ENCODE data around the gene TGFBRAP1.
A peak's percentile ranks its signal among the peaks of the same experiment; 100 is the strongest.

TGFBRAP1 gene

GRCh38 chr2:105309147-105309545 is 20.4 kb downstream of the TGFBRAP1 start:
- no peak for DNase-seq (ENCODE audit: low read depth)

DNA sequence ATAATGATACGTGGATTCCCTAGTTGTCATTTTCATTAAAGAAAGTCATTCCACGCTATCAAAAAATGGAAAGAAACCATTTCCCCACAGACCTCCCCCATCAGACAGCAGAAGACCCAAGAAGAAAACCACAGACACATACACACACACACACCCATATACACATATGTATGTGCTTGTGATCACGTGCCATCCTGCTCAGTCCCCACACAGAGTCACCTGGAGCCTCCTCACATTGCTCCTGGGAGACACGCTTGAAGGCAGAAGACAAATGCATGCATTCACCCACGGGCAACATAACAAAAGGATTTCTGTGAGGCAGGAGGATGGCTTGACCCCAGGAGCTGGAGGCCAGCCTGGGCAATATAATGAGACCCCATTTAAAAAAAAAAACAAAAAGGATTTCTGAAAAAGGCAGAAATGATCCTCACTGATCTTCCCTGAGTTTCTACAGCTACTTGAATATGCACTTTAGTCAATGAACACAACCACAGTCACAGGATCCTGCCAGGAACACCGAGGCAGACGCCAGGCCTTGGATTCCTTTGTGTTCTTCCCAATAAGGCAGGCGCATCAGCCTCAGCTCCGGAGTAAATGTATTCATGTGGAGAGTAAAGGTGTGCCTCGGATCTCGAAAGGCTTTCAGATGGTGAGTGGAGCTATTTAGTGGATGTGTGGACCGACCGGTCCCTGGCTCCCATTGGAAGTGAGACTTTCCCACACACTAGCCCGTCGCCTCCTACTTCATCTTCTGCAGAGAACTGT is 21.0 kb downstream of the TGFBRAP1 start:
- no peak for DNase-seq (ENCODE audit: low read depth)

DNA sequence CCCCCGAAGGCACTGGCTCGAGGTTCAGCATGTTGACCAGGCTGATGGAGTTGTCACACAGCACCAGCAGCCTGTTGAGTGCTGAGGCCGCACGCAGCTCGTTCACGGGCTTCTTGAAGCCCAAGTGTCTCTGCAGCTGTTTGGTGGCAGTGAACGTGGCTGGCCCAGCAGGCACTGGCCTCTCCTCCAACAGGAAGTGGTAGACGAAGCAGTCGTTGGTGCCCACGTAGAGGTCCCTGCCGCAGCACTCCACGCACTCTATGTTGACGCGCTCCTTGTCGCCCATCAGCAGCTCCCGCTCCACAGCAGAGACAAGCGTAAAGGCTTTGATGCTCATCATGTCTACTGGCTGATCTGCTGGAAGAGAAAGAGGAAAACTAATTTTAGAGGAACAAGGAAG is 21.6 kb downstream of the TGFBRAP1 start:
- DNase-seq (ENCODE audit: low read depth): no peak

DNA sequence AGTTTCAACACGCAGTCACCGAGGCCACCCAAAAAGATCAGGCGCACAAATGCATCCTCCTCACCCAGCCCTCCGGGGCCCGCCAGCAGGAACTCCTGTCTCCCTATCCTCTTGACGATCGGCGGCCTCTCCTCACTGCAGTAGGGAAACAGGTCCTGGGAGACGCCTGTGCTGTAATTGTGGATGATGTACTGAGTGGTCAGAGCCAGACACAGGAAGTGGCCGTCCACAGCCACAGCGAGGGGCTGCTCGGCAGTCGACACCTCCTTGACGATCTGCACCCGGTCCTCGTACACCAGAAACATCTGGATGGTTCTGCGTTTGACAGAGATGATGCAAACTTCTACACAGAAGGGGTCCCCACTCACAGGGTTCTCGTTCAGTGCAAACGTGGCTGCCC is 22.0 kb downstream of the TGFBRAP1 start:
- no peak for DNase-seq (ENCODE audit: low read depth)

GRCh38 chr2:105307146-105307545 is 22.4 kb downstream of the TGFBRAP1 start:
- DNase-seq (ENCODE audit: low read depth): no peak

DNA sequence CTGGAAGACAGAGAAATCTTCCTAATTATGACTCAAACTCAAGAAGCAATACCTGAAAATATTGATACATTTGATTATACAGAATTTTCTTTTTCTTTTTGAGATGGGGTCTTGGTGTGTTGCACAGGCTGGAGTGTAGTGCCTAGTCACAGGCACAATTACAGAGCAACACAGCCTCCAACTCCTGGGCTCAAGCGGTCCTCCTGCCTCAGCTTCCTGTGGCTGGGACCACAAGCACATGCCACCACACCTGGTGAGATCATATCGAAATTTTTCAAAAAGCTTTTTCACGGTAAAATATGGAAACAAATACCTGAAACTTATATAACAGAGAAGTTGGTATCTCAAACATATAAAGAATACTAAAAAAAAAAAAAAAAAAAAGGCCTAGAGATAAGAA is 27.9 kb downstream of the TGFBRAP1 start:
- no peak for DNase-seq (ENCODE audit: low read depth)

- no peak for DNase-seq (ENCODE audit: low read depth)
Observed at GRCh38 chr2:105299290-105299689, 30.2 kb downstream of the TGFBRAP1 start.

DNA sequence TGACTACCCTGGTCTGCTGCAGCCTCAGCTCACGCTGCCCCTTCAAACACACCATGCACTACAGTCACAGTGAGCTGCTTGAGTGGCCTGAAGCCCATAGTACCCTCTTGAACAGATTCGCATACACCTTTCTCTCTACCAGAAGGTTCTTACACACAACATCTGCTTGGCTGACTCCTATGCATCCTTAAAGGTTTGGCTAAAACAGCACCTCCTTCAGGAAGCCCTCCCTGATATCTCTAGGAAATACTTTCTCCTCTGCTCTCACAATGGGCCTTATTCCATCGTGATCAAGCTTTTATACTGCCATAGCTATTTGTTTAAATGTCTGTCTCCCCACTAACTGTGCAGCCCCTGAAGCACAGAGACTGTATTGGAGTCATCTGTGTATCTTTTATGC is 31.5 kb downstream of the TGFBRAP1 start:
- DNase-seq (ENCODE audit: low read depth): no peak

GRCh38 chr2:105297216-105297615 is 32.3 kb downstream of the TGFBRAP1 start:
- DNase-seq (ENCODE audit: low read depth): no peak

GRCh38 chr2:105296017-105296611 is 33.4 kb downstream of the TGFBRAP1 start:
- DNase-seq (ENCODE audit: low read depth): no peak

GRCh38 chr2:105294844-105295481 is 34.6 kb downstream of the TGFBRAP1 start:
- DNase-seq (ENCODE audit: low read depth): peak; percentile 10

DNA sequence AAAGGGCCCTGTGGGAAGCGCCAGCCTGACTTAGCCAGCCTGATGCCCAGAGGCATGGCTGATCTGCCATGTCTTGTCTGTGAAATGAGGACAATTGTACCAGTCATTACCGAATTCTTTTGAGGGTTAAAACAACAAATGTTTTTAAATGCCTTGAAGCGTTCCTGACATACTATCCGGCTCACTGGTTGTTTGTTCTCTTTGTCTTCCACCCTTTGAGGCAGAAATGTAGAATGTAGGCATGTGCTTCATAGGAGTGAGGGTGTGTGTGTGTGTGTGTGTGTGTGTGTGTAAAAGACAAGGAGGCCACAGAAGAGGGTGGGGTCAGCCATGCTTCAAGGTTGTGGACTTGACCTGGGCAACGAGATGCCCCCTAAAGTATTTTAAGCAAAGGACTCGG is 35.5 kb downstream of the TGFBRAP1 start:
- no peak for DNase-seq (ENCODE audit: low read depth)

- no peak for DNase-seq (ENCODE audit: low read depth)
Observed at GRCh38 chr2:105291981-105292380, 37.6 kb downstream of the TGFBRAP1 start.

DNA sequence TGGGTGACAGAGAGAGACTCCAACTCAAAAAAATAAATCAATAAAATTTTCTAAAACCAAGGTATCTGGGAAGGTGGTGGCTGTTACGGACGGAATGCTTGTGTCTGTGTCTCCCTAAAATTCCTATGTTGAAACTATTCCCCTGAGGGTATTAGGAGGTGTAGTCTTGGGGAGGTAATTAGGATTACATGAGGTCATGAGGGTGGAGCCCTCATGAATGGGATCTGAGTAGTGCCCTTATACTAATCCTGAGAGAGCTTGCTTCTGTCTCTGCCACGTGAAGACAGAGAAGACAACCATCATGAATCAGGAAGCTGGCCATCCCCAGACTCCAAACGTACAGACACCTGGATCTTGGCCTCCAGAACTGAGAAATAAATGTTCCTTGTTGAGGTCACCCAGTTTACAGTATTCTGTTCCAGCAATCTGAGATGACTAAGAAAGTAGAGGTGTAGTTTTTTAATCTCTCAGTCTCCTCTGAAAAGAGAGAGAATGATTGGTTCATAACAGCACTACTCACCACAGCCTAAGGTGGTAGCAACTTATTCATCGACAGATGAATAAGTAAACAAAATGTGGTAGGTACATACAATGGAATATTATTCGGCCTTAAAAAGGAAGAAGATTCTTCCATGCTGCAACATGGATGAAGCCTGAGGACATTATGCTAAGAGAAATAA is 38.4 kb downstream of the TGFBRAP1 start:
- DNase-seq (ENCODE audit: low read depth): no peak

DNA sequence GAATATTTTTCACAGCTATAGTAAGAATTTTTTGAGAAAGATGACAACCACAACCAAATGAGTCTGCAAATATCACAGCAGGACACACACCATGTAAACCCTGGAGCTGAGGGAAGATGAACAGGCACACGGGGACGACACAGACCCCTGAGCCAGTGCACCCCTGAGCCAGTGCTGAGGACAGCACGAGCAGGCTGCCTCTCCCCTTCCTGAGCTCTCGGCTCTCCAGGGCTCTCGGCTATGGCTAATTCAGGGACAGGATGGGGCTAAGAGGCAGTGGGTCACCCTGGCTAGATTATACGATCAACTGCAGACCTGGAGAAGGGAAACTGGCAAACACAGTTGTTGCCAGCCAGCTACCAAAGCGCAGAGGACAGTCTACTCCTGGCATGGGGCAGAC is 41.4 kb downstream of the TGFBRAP1 start:
- no peak for DNase-seq (ENCODE audit: low read depth)

DNA sequence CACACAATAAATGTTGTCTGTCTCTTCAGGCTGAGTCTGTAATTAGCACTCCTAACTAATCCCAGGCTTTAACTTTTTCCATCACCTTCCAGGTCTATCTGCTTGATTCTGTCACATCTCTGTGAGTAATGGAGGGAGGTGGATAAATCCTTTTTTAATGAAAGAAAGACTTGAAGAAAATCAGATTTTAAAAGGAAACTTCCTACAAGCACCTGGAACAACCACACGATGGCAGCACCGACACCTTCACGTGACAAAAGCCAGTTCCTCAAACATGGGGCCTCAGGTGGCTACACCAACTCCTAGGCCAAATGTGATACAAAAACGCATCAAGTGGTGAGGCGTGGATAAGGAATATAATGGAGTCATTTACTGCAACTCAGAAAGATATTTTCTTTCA is 41.8 kb downstream of the TGFBRAP1 start:
- DNase-seq (ENCODE audit: low read depth): no peak

DNA sequence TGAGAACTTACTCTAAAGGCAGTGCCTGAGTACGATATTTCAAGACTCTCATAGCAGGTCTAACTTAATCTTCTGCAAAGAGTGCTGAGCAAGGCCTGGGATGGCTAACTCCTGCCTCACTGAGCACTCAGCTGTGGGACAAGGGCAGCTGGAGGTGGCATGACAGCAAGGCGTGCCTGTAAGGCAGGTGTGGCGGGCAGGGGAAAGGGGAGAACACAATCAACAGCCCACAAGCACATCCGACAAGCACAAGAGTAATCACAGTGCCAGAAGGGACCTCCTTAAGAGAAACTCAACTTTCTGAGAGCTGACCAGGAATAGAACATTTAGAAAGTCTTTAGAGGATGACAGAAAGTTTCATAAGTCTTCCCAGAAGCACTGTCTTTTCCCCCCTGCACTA is 46.0 kb downstream of the TGFBRAP1 start:
- DNase-seq (ENCODE audit: low read depth): no peak

DNA sequence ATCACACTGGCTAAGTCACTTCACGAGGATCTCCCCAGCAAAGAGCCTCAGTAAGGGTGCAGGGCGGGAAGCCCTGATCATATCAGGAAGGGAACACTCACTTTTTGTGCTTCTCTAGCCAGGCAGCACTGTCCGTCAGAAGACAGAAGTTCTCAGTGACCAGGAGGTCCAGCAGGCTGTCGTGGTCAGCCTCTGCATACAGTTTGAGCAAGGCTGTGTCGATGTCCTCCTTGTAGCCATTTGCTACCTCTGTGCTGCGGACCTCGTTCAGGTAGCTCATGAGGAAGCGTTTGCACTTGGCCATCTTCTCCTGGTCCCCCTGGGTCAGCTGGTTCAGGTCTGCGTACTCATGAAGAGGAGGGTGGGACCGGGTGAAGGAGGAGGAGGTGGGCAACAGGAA is 49.3 kb downstream of the TGFBRAP1 start:
- DNase-seq (ENCODE audit: low read depth): no peak

DNA sequence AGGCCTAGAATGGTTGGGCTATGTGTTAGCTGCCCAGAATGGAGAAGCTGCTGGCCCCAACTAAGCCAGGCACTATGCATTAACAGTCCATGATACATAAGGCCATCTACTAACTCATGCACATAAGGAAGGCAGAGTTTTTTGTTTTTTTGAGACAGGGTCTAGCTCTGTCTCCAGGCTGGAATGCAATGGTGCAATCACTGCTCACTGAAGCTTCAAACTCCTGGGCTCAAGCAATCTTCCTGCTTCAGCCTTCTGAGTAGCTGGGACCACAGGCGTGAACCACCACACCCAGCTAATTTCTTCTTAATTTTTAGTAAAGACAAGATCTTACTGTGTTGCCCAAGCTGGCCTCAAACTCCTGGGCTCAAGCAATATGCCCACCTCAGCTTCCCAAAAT is 50.4 kb downstream of the TGFBRAP1 start:
- no peak for DNase-seq (ENCODE audit: low read depth)

DNA sequence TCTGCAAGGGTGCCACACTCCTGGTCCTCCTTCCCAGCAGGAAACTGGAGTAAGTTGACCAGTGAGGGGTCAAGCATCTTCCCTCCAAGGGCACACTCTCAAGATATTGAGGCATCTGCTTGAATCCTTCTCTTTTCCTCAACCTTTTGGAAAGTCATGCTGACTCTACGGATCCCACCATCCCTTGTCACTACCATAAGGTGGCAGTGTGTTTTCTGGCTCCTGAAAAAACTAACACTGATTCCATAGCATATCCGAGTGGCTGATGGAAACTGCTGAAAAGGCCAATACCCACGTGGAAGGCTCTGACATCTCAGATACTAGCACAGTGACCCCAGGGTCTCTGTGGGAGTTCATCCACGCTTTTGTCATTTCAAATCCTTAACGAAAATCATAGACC is 50.9 kb downstream of the TGFBRAP1 start:
- DNase-seq (ENCODE audit: low read depth): no peak

DNA sequence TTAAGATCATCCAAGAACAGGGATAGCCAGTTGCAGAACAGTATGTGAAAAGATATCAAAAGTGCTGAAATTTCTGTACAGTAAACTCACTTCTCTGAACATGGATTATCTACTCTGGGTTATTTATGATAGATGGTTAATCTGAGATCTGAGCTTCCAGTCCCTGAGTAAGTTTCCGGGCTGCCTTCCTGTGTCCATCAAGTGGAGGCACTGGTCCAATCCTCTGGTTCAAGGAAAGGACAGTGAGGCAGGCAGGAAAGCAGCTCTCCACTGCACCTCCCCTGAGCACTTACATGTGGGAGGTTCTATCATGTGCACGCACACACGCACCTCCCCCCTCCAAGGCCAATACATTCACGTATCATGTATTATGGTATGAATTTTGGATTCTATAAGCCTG is 55.5 kb downstream of the TGFBRAP1 start:
- DNase-seq (ENCODE audit: low read depth): no peak

- DNase-seq (ENCODE audit: low read depth): no peak
Observed at GRCh38 chr2:105272176-105272575, 57.4 kb downstream of the TGFBRAP1 start.
